Fibroblast of the aortic adventitia (primary cell): Measurements from ENCODE around the gene VGF. TPM values are rescaled to one million over a fixed set of nuclear protein-coding genes. Genes with fewer than 3 reads are reported as not detected.
"Not testable (repeated sequence)": the region's sequence is repeated elsewhere in the genome, so short reads cannot be mapped to it uniquely, and the experiment has no call there.

ENCODE experiments used
- DNase-seq: peaks from one replicate; pipeline ENCODE4 v3.0.0-alpha.2; 2010; ENCODE audit warnings: low read depth
- H3K4me3 ChIP-seq: 2 replicates; pipeline ENCODE4 v1.5.1; 2011; ENCODE audit warnings: low read depth, mild to moderate bottlenecking, control low read depth, low read length, moderate library complexity
- small RNA-seq: library from RNA; depleted of rRNA; stranded (forward); fragments of <200 nt; gene quantifications from one replicate; pipeline ENCODE3, GENCODE V24; 2012
- total RNA-seq: library from RNA; depleted of rRNA; stranded (reverse); fragments of >200 nt; gene quantifications from 2 replicates; pipeline ENCODE4 v1.2.3, GENCODE V29; 2012; ENCODE audit warnings: low replicate concordance
- TF ChIP-seq, protein P1 (sequence below): IDR thresholded peaks from 2 replicates; pipeline ENCODE4 v1.5.1; 2011; ENCODE audit warnings: mild to moderate bottlenecking, low read length, control low read depth, inconsistent platforms; ENCODE audit not compliant: insufficient read depth

Gene VGF
- total RNA-seq, 1 donor, result not detected

DNA sequence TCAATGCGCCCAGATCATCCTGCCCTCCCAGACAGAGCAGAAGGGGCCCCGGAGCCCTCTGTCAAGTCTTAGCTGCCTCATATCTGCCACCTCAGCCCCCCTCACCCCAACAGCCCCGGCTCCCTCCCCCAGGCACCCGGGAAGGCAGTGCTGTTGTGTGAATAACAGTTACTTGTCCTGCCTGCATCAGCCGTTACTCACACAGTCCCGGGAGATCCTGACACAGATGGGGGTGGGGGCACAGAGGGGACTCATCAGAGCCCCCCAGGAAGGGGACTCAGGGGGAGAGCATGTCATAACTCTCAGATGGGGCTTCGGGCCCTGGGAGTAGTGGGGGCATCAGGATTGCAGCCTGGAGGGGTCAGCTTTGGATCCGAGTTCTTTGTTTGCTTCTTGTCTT, 50.9 kb downstream of the VGF start:
- DNase-seq, result no peak

GRCh38 chr7:101113836-101114235, 51.5 kb downstream of the VGF start:
- H3K4me3 ChIP-seq, result no peak overlapping the region
- no peak for DNase-seq
- TF ChIP-seq, protein P1, sequence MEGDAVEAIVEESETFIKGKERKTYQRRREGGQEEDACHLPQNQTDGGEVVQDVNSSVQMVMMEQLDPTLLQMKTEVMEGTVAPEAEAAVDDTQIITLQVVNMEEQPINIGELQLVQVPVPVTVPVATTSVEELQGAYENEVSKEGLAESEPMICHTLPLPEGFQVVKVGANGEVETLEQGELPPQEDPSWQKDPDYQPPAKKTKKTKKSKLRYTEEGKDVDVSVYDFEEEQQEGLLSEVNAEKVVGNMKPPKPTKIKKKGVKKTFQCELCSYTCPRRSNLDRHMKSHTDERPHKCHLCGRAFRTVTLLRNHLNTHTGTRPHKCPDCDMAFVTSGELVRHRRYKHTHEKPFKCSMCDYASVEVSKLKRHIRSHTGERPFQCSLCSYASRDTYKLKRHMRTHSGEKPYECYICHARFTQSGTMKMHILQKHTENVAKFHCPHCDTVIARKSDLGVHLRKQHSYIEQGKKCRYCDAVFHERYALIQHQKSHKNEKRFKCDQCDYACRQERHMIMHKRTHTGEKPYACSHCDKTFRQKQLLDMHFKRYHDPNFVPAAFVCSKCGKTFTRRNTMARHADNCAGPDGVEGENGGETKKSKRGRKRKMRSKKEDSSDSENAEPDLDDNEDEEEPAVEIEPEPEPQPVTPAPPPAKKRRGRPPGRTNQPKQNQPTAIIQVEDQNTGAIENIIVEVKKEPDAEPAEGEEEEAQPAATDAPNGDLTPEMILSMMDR, result no peak

More for the DNA sequence above, 50.9 kb downstream of the VGF start:
- TF ChIP-seq, protein P1, result no peak
- no peak overlapping the region for H3K4me3 ChIP-seq

- DNase-seq, H3K4me3 ChIP-seq: not testable (repeated sequence)
Measured at GRCh38 chr7:101113140-101113539, 52.2 kb downstream of the VGF start.

Small RNA genes lying within 50 kb of the gene (small RNA-seq; reads per million reads assigned to genes)
- gene MIR4653, result not detected

Other genes starting within 250 kb of the VGF start
- 0.16 TPM in 1 of 2 replicates, not detected in the other for gene MUC3A, start 216.0 kb downstream of the VGF start, total RNA-seq
- gene MUC12, start 196.0 kb downstream of the VGF start, total RNA-seq, result not detected in 2 replicates
- not detected in 2 replicates for gene MUC17, start 145.5 kb downstream of the VGF start, total RNA-seq
- gene TRIM56, start 80.1 kb downstream of the VGF start, total RNA-seq, result 10.0 and 17.2 TPM in 2 replicates
- gene SERPINE1, start 38.5 kb downstream of the VGF start, total RNA-seq, result 23.1 and 341 TPM in 2 replicates
- 34.9 and 77.5 TPM in 2 replicates for gene AP1S1, start 11.1 kb downstream of the VGF start, total RNA-seq
- gene NAT16, start 14.7 kb upstream of the VGF start, total RNA-seq, result not detected in 2 replicates
- gene MOGAT3, start 35.5 kb upstream of the VGF start, total RNA-seq, result not detected in 2 replicates
- 31.3 and 45.5 TPM in 2 replicates for gene PLOD3, start 52.0 kb upstream of the VGF start, total RNA-seq
- 75.6 and 98.2 TPM in 2 replicates for gene ZNHIT1, start 52.6 kb upstream of the VGF start, total RNA-seq
- 3.0 TPM in 2 replicates for gene CLDN15, start 72.2 kb upstream of the VGF start, total RNA-seq
- gene FIS1, start 79.5 kb upstream of the VGF start, total RNA-seq, result 90.5 and 123 TPM in 2 replicates
- 38.1 and 57.7 TPM in 2 replicates for gene IFT22, start 156.2 kb upstream of the VGF start, total RNA-seq
- gene COL26A1, start 197.3 kb upstream of the VGF start, total RNA-seq, result not detected in 2 replicates